A172 (cell line): ENCODE measurements around the gene TMEM35B. TPM values are rescaled to one million over a fixed set of nuclear protein-coding genes. Genes with fewer than 3 reads are reported as not detected.
"Not testable (repeated sequence)": the region's sequence is repeated elsewhere in the genome, so short reads cannot be mapped to it uniquely, and the experiment has no call there.

Experiments
- DNase-seq: peaks from one replicate; pipeline ENCODE4 v3.0.0-alpha.2; 2015; ENCODE audit warnings: low spot score
- total RNA-seq: library from RNA; depleted of rRNA; stranded (reverse); fragments of >200 nt; shearing (Covaris generic); gene quantifications from 2 replicates; pipeline ENCODE4 v1.2.3, GENCODE V29; 2014; rRNA removed

Gene TMEM35B
- total RNA-seq, 1 experiment from 2014 or later = 19.7 TPM

DNA sequence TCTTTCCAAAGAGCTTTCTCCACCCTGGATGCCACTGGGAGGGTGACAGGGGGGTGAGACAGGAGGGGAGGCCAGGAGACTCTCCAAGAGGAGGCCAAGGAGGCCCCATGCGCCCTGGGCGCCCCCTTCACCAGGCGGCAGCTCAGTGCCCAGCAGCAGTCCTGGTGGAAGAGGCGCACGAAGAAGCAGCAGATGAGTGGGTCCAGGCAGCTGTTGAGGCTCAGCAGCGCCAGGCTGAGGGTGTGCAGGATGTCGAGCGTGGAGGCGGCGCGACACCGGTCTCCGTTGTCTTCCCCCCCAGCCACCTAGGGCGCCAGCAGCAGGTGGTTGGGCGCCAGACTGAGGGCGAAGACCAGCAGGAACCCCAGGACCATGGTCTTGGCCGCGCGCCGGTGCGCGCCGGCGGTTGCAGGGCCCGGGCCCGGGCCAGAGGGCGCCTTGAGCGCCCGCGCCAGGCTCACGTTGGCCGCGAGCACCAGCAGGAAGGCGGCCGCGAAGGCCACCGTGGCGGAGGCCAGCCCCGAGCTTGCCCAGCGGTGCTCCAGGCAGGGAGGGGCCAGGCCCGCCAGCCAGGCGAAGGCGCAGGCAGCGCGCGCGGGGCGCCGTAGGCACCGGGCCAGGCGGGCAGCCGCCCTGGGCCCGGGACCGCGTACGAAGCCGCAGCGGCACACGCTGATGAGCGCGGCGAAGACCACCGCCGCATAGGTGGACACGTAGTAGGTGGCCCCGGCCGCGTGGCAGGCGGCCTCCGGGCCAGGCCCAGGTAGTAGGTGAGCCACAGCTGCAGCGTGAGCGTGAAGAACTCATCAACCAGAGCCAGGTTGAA is 8.6 kb downstream of the TMEM35B start:
- DNase-seq = no peak

GRCh38 chr1:34975771-34976170 is 9.4 kb downstream of the TMEM35B start:
- DNase-seq = no peak

DNA sequence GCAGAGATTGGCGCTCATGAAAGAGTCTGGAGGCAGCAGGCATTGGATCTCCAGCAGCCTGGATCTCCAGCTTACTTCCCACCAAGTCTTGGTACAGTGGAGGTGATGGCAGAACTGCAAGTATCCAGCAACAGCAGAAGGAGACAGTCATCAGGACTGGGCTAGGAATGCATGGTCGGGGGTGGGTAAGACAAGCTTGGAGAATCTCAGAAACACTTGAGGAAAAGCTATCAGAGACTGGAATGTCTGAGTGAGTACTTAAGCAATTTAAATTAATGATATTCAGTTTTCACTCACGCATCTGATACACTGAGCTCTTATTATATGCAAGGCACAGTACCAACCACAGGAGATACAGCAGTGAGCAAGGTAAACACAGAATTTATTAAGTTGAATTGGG is 9.8 kb downstream of the TMEM35B start:
- no peak for DNase-seq

DNA sequence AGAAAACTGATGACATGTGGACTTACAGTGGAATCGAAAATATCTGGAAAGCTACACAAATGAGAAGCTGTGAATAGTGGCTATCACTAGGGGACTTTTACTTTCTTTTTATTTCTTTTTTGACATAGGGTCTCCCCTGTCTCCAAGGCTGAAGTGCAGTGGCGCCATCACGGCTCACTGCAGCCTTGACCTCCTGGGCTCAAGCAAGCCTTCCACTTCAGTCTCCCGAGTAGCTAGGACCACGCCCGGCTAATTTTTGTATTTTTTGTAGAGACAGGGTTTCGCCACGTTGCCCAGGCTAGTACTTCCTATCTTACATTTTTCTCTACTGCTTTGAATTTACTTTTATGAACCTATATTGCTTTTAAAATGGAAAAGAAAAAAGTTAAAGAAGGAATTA is 10.5 kb downstream of the TMEM35B start:
- no peak for DNase-seq

DNA sequence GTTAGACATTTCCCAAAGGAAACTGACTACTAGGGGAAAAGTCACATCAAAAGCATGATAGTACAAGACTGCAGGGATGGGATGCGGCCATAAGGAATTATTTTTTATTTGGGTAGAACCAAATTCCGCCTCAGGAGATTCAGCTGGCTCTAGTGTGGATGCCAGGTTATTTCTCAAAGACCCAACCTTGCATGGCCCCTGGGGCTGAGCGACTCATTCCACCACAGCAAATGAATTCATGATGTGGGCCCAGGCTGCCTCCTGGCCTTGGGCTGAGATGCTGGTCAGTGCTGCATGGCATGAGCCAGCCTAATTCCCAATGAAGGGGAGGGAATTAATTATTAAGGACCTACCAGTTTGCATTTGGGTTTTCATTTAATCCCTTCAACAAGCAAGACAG is 11.8 kb downstream of the TMEM35B start:
- no peak for DNase-seq

DNA sequence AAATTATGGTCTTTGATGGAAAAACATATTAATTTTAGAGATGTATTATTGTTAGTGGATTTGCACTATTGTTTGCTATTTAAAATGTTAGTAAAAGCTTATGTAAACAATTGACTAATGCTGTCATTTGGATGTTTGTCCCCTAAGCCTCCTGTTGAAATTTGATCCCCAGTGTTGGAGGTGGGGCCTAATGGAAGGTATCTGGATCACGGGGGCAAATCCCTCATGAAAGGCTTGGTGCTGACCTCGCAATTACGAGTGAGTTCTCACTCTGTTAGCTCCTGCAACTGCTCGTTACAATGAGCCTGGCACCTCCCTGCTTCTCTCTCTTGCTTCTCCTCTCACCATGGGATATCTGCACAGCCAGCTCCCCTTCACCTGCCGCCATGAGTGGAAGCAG is 14.3 kb downstream of the TMEM35B start:
- DNase-seq = no peak

- DNase-seq = no peak
These were observed 14.9 kb downstream of the TMEM35B start for GRCh38 chr1:34970220-34970735.

DNA sequence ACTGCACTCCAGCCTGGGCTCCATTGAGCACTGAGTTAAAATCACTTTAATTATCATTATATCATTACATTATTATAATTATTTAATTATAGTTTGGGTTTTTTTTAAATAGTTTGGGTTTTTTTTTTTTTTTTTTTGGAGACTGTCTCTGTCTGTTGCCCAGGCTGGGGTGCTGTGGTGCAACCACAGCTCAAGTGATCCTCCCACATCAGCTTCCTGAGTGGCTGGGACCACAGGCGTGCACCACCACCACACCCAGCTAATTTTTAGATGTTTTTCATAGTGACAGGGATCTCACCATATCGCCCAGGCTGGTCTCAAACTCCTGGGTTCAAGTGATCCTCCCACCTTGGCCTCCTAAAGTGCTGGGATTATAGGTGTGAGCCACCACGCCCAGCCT is 16.9 kb downstream of the TMEM35B start:
- DNase-seq = not testable (repeated sequence)

- DNase-seq = not testable (repeated sequence)
These were observed 17.5 kb downstream of the TMEM35B start for GRCh38 chr1:34967672-34968071.

- no peak for DNase-seq
These were observed 19.6 kb downstream of the TMEM35B start for GRCh38 chr1:34965597-34965996.

GRCh38 chr1:34950428-34950827 is 34.7 kb downstream of the TMEM35B start:
- no peak for DNase-seq

DNA sequence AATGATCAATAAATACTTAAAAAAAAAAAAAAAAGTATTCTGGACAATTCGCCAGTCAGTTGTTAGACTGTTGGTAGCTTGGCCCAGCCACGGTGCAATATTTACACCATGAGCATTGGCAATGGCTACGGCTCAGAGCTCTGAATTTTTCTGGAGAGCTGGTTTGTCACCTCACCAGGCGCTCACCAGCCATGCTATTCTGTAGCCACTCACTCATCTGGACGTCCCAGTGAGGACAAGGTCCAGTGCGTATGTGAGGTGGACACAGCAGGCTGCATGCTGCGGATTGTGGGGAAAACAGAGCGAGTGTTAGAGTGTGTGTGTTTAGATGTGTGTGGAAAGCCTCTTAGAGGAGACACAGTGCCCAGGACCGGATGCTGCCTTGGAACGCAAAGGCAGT is 36.4 kb downstream of the TMEM35B start:
- DNase-seq = not testable (repeated sequence)

DNA sequence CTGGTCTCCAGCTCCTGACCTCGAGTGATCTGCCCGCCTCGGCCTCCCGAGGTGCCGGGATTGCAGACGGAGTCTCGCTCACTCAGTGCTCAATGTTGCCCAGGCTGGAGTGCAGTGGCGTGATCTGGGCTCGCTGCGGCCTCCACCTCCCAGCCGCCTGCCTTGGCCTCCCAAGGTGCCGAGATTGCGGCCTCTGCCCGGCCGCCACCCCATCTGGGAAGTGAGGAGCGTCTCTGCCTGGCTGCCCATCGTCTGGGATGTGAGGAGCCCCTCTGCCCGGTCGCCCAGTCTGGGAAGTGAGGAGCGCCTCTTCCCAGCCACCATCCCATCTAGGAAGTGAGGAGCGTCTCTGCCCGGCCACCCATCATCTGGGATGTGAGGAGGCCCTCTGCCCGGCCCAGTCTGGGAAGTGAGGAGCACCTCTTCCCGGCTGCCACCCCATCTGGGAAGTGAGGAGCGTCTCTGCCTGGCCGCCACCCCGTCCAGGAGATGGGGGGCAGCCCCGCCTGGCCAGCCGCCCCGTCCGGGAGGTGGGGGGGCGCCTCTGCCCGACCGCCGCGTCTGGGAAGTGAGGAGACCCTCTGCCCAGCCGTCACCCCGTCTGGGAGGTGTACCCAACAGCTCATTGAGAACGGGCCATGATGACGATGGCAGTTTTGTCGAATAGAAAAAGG is 37.4 kb downstream of the TMEM35B start:
- DNase-seq = not testable (repeated sequence)

- no peak for DNase-seq
These were observed 38.9 kb downstream of the TMEM35B start for GRCh38 chr1:34946211-34946610.

DNA sequence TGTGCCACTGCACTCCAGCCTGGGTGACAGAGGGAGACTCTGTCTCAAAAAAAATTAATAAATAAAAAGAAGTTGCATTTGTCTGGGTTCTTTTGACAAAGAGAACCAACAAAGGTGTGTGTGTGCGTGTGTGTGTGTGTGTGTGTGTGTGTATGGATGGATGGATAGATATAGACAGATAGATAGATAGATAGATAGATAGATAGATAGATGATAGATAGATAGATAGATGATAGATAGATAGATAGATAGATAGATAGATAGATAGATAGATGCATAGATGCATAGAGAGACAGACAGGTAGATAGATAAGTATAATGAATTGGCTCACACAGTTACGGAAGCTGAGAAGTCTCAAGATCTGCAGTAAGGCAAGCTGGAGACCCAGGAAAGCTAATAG is 43.3 kb downstream of the TMEM35B start:
- not testable (repeated sequence) for DNase-seq

Other genes starting within 250 kb of the TMEM35B start
- 0.29 TPM in 1 of 2 replicates, not detected in the other for gene GJB5, start 230.3 kb downstream of the TMEM35B start, total RNA-seq
- not detected in 2 replicates for gene GJB4, start 225.6 kb downstream of the TMEM35B start, total RNA-seq
- gene GJB3, start 204.1 kb downstream of the TMEM35B start, total RNA-seq = 0.74 and 1.6 TPM in 2 replicates
- not detected in 2 replicates for gene GJA4, start 192.3 kb downstream of the TMEM35B start, total RNA-seq
- gene SMIM12, start 125.6 kb downstream of the TMEM35B start, total RNA-seq = 31.1 and 31.5 TPM in 2 replicates
- 0.72 TPM in 1 of 2 replicates, not detected in the other for gene DLGAP3, start 55.7 kb downstream of the TMEM35B start, total RNA-seq
- 6.7 and 8.4 TPM in 2 replicates for gene ZMYM6, start 46.6 kb upstream of the TMEM35B start, total RNA-seq
- gene ZMYM1, start 94.0 kb upstream of the TMEM35B start, total RNA-seq = 12.4 and 13.5 TPM in 2 replicates
- 201 and 274 TPM in 2 replicates for gene SFPQ, start 207.8 kb upstream of the TMEM35B start, total RNA-seq